Mesendoderm (in vitro differentiated cells): ENCODE measurements around the gene ACSF2.

Experiments used
- DNase-seq: peaks from one replicate; pipeline ENCODE4 v3.0.0; 2013
- H2AK5ac ChIP-seq: 2 replicates; pipeline ENCODE4 v1.6.1; 2013; ENCODE audit warnings: low read length, inconsistent platforms
- H2BK120ac ChIP-seq: 2 replicates; pipeline ENCODE4 v1.6.1; 2013; ENCODE audit warnings: low read depth, mild to moderate bottlenecking, low read length, moderate library complexity, mixed read lengths
- H2BK15ac ChIP-seq: replicated peaks from 2 replicates; pipeline ENCODE4 v1.6.1; 2013; ENCODE audit warnings: low read depth, mild to moderate bottlenecking, moderate library complexity
- H2BK5ac ChIP-seq: 2 replicates; pipeline ENCODE4 v1.6.1; 2013; ENCODE audit warnings: low read length, inconsistent platforms
- H3K18ac ChIP-seq: 2 replicates; pipeline ENCODE4 v1.6.1; 2013; ENCODE audit warnings: mild to moderate bottlenecking, low read length, mixed read lengths
- H3K23ac ChIP-seq: one replicate; pipeline ENCODE4 v1.6.1; 2013; ENCODE audit warnings: low read length
- H3K27ac ChIP-seq: 2 replicates; pipeline ENCODE4 v1.5.1; 2013; ENCODE audit warnings: low read depth, mild to moderate bottlenecking, inconsistent platforms, low read length, moderate library complexity
- H3K27me3 ChIP-seq: 2 replicates; pipeline ENCODE4 v1.6.1; 2013; ENCODE audit warnings: low read length, control low read depth, mild to moderate bottlenecking, inconsistent platforms; ENCODE audit not compliant: insufficient read depth, poor library complexity
- H3K36me3 ChIP-seq: 2 replicates; pipeline ENCODE4 v1.6.1; 2013; ENCODE audit warnings: low read length, inconsistent platforms; ENCODE audit not compliant: control insufficient read depth, insufficient read depth
- H3K4ac ChIP-seq: one replicate; pipeline ENCODE4 v1.6.1; 2013; ENCODE audit warnings: low read depth, mild to moderate bottlenecking, low read length, moderate library complexity
- H3K4me1 ChIP-seq: 2 replicates; pipeline ENCODE4 v1.6.1; 2013; ENCODE audit warnings: low read depth, low read length, inconsistent platforms; ENCODE audit not compliant: control insufficient read depth
- H3K4me2 ChIP-seq: 2 replicates; pipeline ENCODE4 v1.6.1; 2013; ENCODE audit warnings: low read length
- H3K4me3 ChIP-seq: 2 replicates; pipeline ENCODE4 v1.5.1; 2013; ENCODE audit warnings: mild to moderate bottlenecking, low read length
- H3K56ac ChIP-seq: one replicate; pipeline ENCODE4 v1.6.1; 2013; ENCODE audit warnings: low read length
- H3K79me1 ChIP-seq: 2 replicates; pipeline ENCODE4 v1.6.1; 2013; ENCODE audit warnings: low read length, inconsistent platforms
- H3K79me2 ChIP-seq: 2 replicates; pipeline ENCODE4 v1.6.1; 2013; ENCODE audit warnings: mild to moderate bottlenecking, low read length; ENCODE audit not compliant: control insufficient read depth, insufficient read depth
- H3K9ac ChIP-seq: 2 replicates; pipeline ENCODE4 v1.6.1; 2013; ENCODE audit warnings: low read length, inconsistent platforms
- H4K5ac ChIP-seq: one replicate; pipeline ENCODE4 v1.6.1; 2013; ENCODE audit warnings: low read length
- H4K8ac ChIP-seq: one replicate; pipeline ENCODE4 v1.6.1; 2013; ENCODE audit warnings: low read depth, mild to moderate bottlenecking, control low read depth, low read length, moderate library complexity
- WGBS: extraction: QIAGEN DNeasy Blood & Tissue Kit; methylation state at CpG from one replicate; pipeline ENCODE4 v1.1.7; 2013; ENCODE audit warnings: low lambda C conversion rate, missing lambda C conversion rate; ENCODE audit not compliant: insufficient coverage; ENCODE audit errors: extremely low coverage; 5-methylcytosine and 5-hydroxymethylcytosine counted together

Gene ACSF2

DNA sequence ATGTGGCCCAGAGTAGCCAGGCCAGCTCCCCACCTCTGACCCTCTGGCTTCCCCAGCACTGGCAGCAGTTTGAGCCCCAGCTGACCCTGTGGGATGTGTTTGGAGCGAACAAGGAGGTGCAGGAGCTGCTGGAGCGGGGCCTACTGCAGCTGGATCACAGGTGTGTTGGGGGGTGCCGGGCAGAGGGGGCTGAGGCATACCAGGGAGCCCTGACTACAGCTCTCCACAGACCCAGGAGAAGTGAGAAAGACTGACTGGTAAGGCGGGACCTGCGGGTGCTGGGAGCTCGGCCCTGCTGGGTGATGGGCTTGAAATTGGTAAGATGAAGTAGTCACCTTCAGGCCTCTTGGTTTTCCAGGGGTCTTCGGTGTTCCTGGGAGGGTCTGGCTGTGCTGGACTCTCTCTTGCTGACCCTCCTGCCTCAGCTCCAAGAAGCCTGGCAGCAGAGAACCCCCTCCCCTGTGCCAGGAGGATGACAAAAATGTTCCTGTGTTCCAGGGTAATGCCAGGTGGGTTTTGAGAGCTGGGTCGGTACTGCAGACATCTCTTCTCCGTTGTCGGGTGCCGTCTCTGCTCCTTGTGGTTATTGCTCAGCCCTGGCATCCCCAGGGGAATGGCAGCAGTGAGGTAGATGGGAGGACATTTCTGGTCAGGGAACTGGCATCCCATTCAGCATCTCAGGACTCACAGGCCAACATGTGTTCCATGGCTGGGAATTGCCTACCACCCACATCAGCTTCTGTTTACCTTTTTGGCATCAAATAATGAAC is 58.6 kb downstream of the ACSF2 start:
- no peak overlapping the region for H4K8ac ChIP-seq
- H2BK120ac ChIP-seq, result no peak overlapping the region
- H3K4me1 ChIP-seq, result no peaks in the 10 kb centered on the region
- H3K9ac ChIP-seq, result no peak overlapping the region
- no peak overlapping the region for H3K4me2 ChIP-seq
- no peak overlapping the region for H3K4me3 ChIP-seq
- H2BK15ac ChIP-seq, result no peak overlapping the region
- H3K23ac ChIP-seq, result no peak overlapping the region
- no peak overlapping the region for H2AK5ac ChIP-seq
- no peak overlapping the region for H3K4ac ChIP-seq
- H3K79me2 ChIP-seq, result no peaks in the 10 kb centered on the region
- WGBS, result no CpG with 5 or more reads among the region's 11 CpGs
- H3K56ac ChIP-seq, result no peak overlapping the region
- H3K36me3 ChIP-seq, result no peaks in the 10 kb centered on the region
- H3K27me3 ChIP-seq, result no peaks in the 10 kb centered on the region
- H3K18ac ChIP-seq, result no peak overlapping the region
- no peak overlapping the region for H3K27ac ChIP-seq
- H3K79me1 ChIP-seq, result no peaks in the 10 kb centered on the region
- H4K5ac ChIP-seq, result no peak overlapping the region
- H2BK5ac ChIP-seq, result no peak overlapping the region
- DNase-seq, result no peak

DNA sequence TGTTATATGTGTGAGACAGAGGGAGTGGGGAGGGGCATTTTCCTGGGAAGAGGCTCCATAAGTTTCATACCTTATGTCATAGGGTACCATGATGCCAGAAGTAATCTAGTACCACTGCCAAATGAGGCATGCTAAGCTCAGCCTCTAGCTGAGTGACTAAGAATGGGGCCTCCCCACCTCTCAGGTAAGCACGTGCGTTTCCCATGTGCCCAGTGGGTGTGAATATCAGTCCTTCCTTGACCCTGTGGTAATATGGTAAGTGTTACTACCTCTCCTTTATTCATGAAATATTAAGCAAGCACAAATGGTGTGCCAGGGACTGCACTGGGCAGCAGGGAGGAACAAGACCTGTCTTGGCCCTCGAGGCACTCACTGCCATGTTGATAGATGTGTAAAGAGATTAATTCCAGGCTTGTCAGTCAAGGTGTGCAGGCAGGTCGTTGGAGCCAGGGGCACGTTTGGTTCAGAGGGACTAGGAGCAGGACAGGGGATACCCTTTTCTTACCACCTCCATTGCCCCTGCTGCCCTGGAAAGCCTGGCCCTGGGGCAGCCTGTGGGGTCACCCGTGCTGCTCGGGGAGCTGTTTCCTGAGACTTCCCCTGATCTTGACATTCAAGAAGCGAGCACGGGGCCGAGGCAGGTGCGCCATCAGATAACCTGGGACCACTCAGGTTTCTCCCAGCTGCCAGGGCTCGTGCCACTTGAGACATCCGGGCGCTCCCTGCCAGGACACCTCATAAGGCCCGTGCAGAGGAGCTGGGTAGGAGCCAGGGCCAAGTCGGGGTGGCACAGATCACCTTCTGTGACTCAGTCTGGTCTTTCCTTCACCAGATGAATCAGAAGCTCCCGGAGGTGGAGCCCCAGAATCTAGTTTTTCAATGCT is 61.4 kb downstream of the ACSF2 start:
- Histone ChIP-seq H2BK5ac (no peak overlapping the region), H3K27ac (no peak overlapping the region), H3K56ac (no peak overlapping the region), H2BK15ac (no peak overlapping the region), H3K4me2 (no peak overlapping the region), H3K27me3 (no peaks in the 10 kb centered on the region), H3K4me3 (no peak overlapping the region), H3K79me1 (no peaks in the 10 kb centered on the region), H3K4me1 (no peaks in the 10 kb centered on the region), H2AK5ac (no peak overlapping the region), H3K36me3 (no peaks in the 10 kb centered on the region), H3K79me2 (no peaks in the 10 kb centered on the region), H3K4ac (no peak overlapping the region), H4K5ac (no peak overlapping the region), H2BK120ac (no peak overlapping the region), H4K8ac (no peak overlapping the region), H3K23ac (no peak overlapping the region), H3K9ac (no peak overlapping the region), H3K18ac (no peak overlapping the region)
- WGBS, result no CpG with 5 or more reads among the region's 17 CpGs
- DNase-seq, result no peak

DNA sequence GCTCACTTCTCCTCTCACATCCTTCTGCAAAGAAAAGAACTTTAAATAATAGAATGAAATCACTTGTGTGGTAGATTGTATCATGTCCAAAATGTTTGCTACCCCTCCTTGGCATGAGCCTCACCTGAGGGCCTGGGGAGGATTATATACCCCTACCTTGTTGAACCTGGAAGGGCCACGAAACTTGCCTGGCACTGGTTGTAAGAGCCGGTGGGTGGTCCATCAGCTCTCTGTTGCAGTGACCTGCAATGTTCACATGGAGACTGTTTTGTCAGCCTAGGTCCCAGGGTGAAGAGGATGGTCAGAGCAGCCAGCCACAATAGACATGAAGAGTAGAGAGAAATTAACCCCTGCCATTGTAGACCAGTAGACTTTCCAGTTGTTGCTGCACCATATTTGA is 62.9 kb downstream of the ACSF2 start:
- Histone ChIP-seq H3K9ac (no peak overlapping the region), H2BK15ac (no peak overlapping the region), H4K8ac (no peak overlapping the region), H3K18ac (no peak overlapping the region), H3K56ac (no peak overlapping the region), H3K36me3 (no peaks in the 10 kb centered on the region), H3K79me2 (no peaks in the 10 kb centered on the region), H3K4me1 (no peaks in the 10 kb centered on the region), H3K79me1 (no peaks in the 10 kb centered on the region), H2AK5ac (no peak overlapping the region), H3K23ac (no peak overlapping the region), H3K4me3 (no peak overlapping the region), H4K5ac (no peak overlapping the region), H3K27ac (no peak overlapping the region), H3K4ac (no peak overlapping the region), H2BK5ac (no peak overlapping the region), H3K27me3 (no peaks in the 10 kb centered on the region), H3K4me2 (no peak overlapping the region), H2BK120ac (no peak overlapping the region)
- WGBS, result no CpG with 5 or more reads among the region's 2 CpGs
- no peak for DNase-seq

DNA sequence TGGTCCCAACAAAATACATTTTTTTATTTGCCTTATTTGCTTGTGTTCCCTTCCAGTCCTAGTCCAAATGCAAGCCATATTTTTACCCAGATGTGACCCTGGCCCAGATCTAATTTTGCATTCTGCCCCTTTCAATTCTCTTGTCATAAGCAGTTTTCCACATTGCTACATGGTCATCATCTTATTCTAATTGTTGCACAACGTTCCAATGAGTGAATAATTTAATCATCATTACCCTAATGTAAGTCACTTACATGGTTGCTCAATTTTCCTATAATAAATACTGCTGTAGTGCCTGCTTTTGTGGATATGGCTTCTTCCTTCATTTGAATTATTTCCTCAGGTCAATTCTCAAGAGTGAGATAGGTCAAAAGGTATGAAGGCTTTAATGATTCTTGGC is 65.5 kb downstream of the ACSF2 start:
- Histone ChIP-seq H3K56ac (no peak overlapping the region), H3K79me1 (no peaks in the 10 kb centered on the region)
- no CpG with 5 or more reads among the region's 1 CpG for WGBS

DNA sequence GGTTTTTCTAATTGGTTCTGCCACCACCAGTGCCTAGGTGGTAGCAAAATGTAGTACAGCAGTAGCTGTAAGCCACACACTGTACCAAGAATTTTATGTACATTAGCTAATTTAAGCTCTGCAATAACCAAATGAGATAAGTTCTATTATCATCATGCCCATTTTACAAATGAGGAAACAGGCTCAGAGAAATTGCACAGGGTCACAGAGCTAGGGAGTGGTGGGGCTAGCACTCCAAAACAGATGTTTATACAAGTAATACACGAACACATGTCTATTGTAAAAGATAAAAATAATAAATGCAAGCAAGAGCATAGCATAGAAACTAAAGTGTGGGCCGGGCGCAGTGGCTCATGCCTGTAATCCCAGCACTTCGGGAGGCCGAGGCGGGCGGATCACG is 66.2 kb downstream of the ACSF2 start:
- no peak overlapping the region for H3K56ac ChIP-seq
- no peaks in the 10 kb centered on the region for H3K79me1 ChIP-seq
- no peak overlapping the region for H3K4me3 ChIP-seq
- H3K4ac ChIP-seq, result no peak overlapping the region
- H4K5ac ChIP-seq, result no peak overlapping the region
- no peak overlapping the region for H2AK5ac ChIP-seq
- no peak overlapping the region for H3K4me2 ChIP-seq
- no peaks in the 10 kb centered on the region for H3K79me2 ChIP-seq
- no CpG with 5 or more reads among the region's 8 CpGs for WGBS
- H3K27ac ChIP-seq, result no peak overlapping the region
- no peak overlapping the region for H2BK120ac ChIP-seq
- no peak overlapping the region for H2BK5ac ChIP-seq
- H3K36me3 ChIP-seq, result no peaks in the 10 kb centered on the region
- no peak overlapping the region for H2BK15ac ChIP-seq
- H4K8ac ChIP-seq, result no peak overlapping the region
- H3K9ac ChIP-seq, result no peak overlapping the region
- H3K23ac ChIP-seq, result no peak overlapping the region
- H3K27me3 ChIP-seq, result no peaks in the 10 kb centered on the region
- H3K4me1 ChIP-seq, result no peaks in the 10 kb centered on the region
- no peak overlapping the region for H3K18ac ChIP-seq
- DNase-seq, result no peak

More for the DNA sequence above, 65.5 kb downstream of the ACSF2 start:
- no peaks in the 10 kb centered on the region for H3K79me2 ChIP-seq
- no peak overlapping the region for H3K23ac ChIP-seq
- H3K4ac ChIP-seq, result no peak overlapping the region
- no peak for DNase-seq
- no peak overlapping the region for H3K4me2 ChIP-seq
- H3K18ac ChIP-seq, result no peak overlapping the region
- no peaks in the 10 kb centered on the region for H3K36me3 ChIP-seq
- no peak overlapping the region for H3K4me3 ChIP-seq
- no peak overlapping the region for H3K27ac ChIP-seq
- H2AK5ac ChIP-seq, result no peak overlapping the region
- no peak overlapping the region for H2BK5ac ChIP-seq
- no peak overlapping the region for H4K5ac ChIP-seq
- H2BK120ac ChIP-seq, result no peak overlapping the region
- no peak overlapping the region for H2BK15ac ChIP-seq
- H4K8ac ChIP-seq, result no peak overlapping the region
- no peaks in the 10 kb centered on the region for H3K4me1 ChIP-seq
- H3K9ac ChIP-seq, result no peak overlapping the region
- H3K27me3 ChIP-seq, result no peaks in the 10 kb centered on the region
